ENCODE results near the gene PDE5A. TPM values are rescaled to one million over a fixed set of nuclear protein-coding genes. Genes with fewer than 3 reads are reported as not detected.

PDE5A gene
- total and polyA plus RNA-seq, 4 donors: 3.8 to 121 (median 16.9) TPM

GRCh38 chr4:119518230-119518892, 110.2 kb downstream of the PDE5A start:
- Histone ChIP-seq H3K9me3 (ENCODE audit: control insufficient read depth in 4 of 4, insufficient read depth in 3 of 4, low read length in 3 of 4) (no peaks in the 10 kb centered on the region), H3K4me1 (ENCODE audit: control insufficient read depth in 5 of 5, insufficient read depth in 5 of 5, low read length in 5 of 5) (peaks cover 0 to 2% (median 0%) of the 10 kb centered on the region in 5 donors), H3K4me3 (no peak overlapping the region), H3K27me3 (ENCODE audit: control insufficient read depth in 3 of 3, insufficient read depth in 3 of 3, low read length in 2 of 3) (no peaks in the 10 kb centered on the region), H3K9ac (ENCODE audit: insufficient read depth in 1 of 2, low read length in 2 of 2) (no peak overlapping the region), H3K36me3 (ENCODE audit: control insufficient read depth in 4 of 4, insufficient read depth in 4 of 4, low read length in 4 of 4) (peaks cover 2 to 47% (median 20%) of the 10 kb centered on the region in 4 donors), H3K27ac (ENCODE audit: low read depth in 1 of 2, low read length in 1 of 2) (peak overlapping the region in 1 of 2 donors; percentile 33)
- no peak for DNase-seq
- no peak for TF ChIP-seq CTCF (IDR thresholded peaks at IDR 0.05; ENCODE audit: control extremely low read depth, extremely low read depth)
- 88 to 91% methylated on average over 3 of the region's 3 CpGs for whole genome bisulfite sequencing, 2 donors
- ATAC-seq (ENCODE audit: insufficient read depth, low FRiP score): no peak

- peaks cover 8 to 51% (median 20%) of the 10 kb centered on the region in 4 donors for H3K36me3 ChIP-seq (ENCODE audit: control insufficient read depth in 4 of 4, insufficient read depth in 4 of 4, low read length in 4 of 4)
These were observed 111.0 kb downstream of the PDE5A start for GRCh38 chr4:119517361-119518229.

GRCh38 chr4:119512398-119512797, 116.2 kb downstream of the PDE5A start:
- Histone ChIP-seq H3K4me1 (ENCODE audit: control insufficient read depth in 5 of 5, insufficient read depth in 5 of 5, low read length in 5 of 5) (peaks cover 0 to 9% (median 0%) of the 10 kb centered on the region in 5 donors), H3K9ac (ENCODE audit: insufficient read depth in 1 of 2, low read length in 2 of 2) (no peak overlapping the region), H3K27ac (ENCODE audit: low read depth in 1 of 2, low read length in 1 of 2) (no peak overlapping the region), H3K27me3 (ENCODE audit: control insufficient read depth in 3 of 3, insufficient read depth in 3 of 3, low read length in 2 of 3) (no peaks in the 10 kb centered on the region), H3K9me3 (ENCODE audit: control insufficient read depth in 4 of 4, insufficient read depth in 3 of 4, low read length in 3 of 4) (no peaks in the 10 kb centered on the region), H3K4me3 (no peak overlapping the region), H3K36me3 (ENCODE audit: control insufficient read depth in 4 of 4, insufficient read depth in 4 of 4, low read length in 4 of 4) (peaks cover 5 to 38% (median 15%) of the 10 kb centered on the region in 4 donors)
- no peak for ATAC-seq (ENCODE audit: insufficient read depth, low FRiP score)
- 98 to 99% methylated on average over 2 of the region's 2 CpGs for WGBS, 2 donors
- no peak for DNase-seq
- TF ChIP-seq CTCF (IDR thresholded peaks at IDR 0.05; ENCODE audit: control extremely low read depth, extremely low read depth): no peak

More at GRCh38 chr4:119517361-119518229, 111.0 kb downstream of the PDE5A start:
- ATAC-seq (ENCODE audit: insufficient read depth, low FRiP score) (no peak), DNase-seq (peak in 2 of 3 donors; percentile 17 to 32)
- peak overlapping the region in 1 of 2 donors; percentile 33 for H3K27ac ChIP-seq (ENCODE audit: low read depth in 1 of 2, low read length in 1 of 2)
- no peak for TF ChIP-seq CTCF (IDR thresholded peaks at IDR 0.05; ENCODE audit: control extremely low read depth, extremely low read depth)
- peaks cover 0 to 2% (median 0%) of the 10 kb centered on the region in 5 donors for H3K4me1 ChIP-seq (ENCODE audit: control insufficient read depth in 5 of 5, insufficient read depth in 5 of 5, low read length in 5 of 5)
- no peaks in the 10 kb centered on the region for H3K9me3 ChIP-seq (ENCODE audit: control insufficient read depth in 4 of 4, insufficient read depth in 3 of 4, low read length in 3 of 4)
- no peak overlapping the region for H3K9ac ChIP-seq (ENCODE audit: insufficient read depth in 1 of 2, low read length in 2 of 2)
- H3K4me3 ChIP-seq: no peak overlapping the region
- H3K27me3 ChIP-seq (ENCODE audit: control insufficient read depth in 3 of 3, insufficient read depth in 3 of 3, low read length in 2 of 3): no peaks in the 10 kb centered on the region
- WGBS, 2 donors: 68 to 80% methylated on average over 2 of the region's 2 CpGs

Data from lung (tissue), 12 donors.